OCI-LY7 (cell line): ENCODE data around the gene CNPY2. TPM values are rescaled to one million over a fixed set of nuclear protein-coding genes. Genes with fewer than 3 reads are reported as not detected.

ENCODE experiments used
- BruUV-seq: library from RNA; stranded (reverse); fragments of 400-500 nt; replicated peaks from 2 replicates; lab custom pipeline; 2021; lab: Mats Ljungman, UMichigan
- CTCF ChIA-PET: fragments of 300-600 bp; sonication (Branson Sonifier 250); formaldehyde crosslinking; loops from one replicate; lab custom pipeline; 2022; ENCODE audit warnings: antibody characterized with exemption; ENCODE audit not compliant: unreplicated experiment; lab: Charles Lee
- POLR2A ChIA-PET: fragments of 300-600 bp; sonication (Branson Sonifier 250); formaldehyde crosslinking; loops from one replicate; lab custom pipeline; 2022; ENCODE audit warnings: antibody characterized with exemption; lab: Charles Lee
- DNase-seq: peaks from one replicate; pipeline ENCODE4 v3.0.0-alpha.2; 2015; ENCODE audit warnings: low spot score
- H2AFZ ChIP-seq: fragments of 200-600 bp; sonication (generic), shearing (Covaris generic); 2 replicates; pipeline ENCODE4 v1.6.1; 2014; ENCODE audit warnings: mild to moderate bottlenecking, antibody characterized with exemption, low read length, moderate library complexity
- H3K27ac ChIP-seq: fragments of 200-600 bp; sonication (generic); 2 replicates; pipeline ENCODE4 v1.5.1; 2014; ENCODE audit warnings: mixed run types, low read depth, mild to moderate bottlenecking, moderate library complexity, low read length, inconsistent platforms; ENCODE audit not compliant: poor library complexity, severe bottlenecking
- H3K36me3 ChIP-seq: fragments of 200-600 bp; sonication (generic); 2 replicates; pipeline ENCODE4 v1.6.1; 2014; ENCODE audit warnings: mild to moderate bottlenecking, antibody characterized with exemption, low read length, moderate library complexity, mixed read lengths; ENCODE audit not compliant: insufficient read depth
- H3K4me1 ChIP-seq: fragments of 200-600 bp; sonication (generic); 2 replicates; pipeline ENCODE4 v1.5.1; 2014; ENCODE audit warnings: mild to moderate bottlenecking, low read length; ENCODE audit not compliant: insufficient read depth, poor library complexity, severe bottlenecking
- H3K4me2 ChIP-seq: fragments of 200-600 bp; sonication (generic); 2 replicates; pipeline ENCODE4 v1.6.1; 2014; ENCODE audit warnings: mild to moderate bottlenecking, low read length
- H3K4me3 ChIP-seq: fragments of 200-600 bp; sonication (generic); 2 replicates; pipeline ENCODE4 v1.5.1; 2014; ENCODE audit warnings: mild to moderate bottlenecking, low read depth, low read length; ENCODE audit not compliant: poor library complexity, severe bottlenecking
- H3K79me2 ChIP-seq: fragments of 200-600 bp; sonication (generic); 2 replicates; pipeline ENCODE4 v1.6.1; 2016; ENCODE audit warnings: low read depth, mild to moderate bottlenecking, low read length, moderate library complexity, mixed read lengths; ENCODE audit not compliant: insufficient read depth
- H3K9me2 ChIP-seq: fragments of 200-600 bp; sonication (generic); 2 replicates; pipeline ENCODE4 v1.6.1; 2016; ENCODE audit warnings: mild to moderate bottlenecking, low read length, mixed read lengths; ENCODE audit not compliant: insufficient read depth
- H3K9me3 ChIP-seq: fragments of 200-600 bp; sonication (generic); 2 replicates; pipeline ENCODE4 v1.6.1; 2014; ENCODE audit warnings: mild to moderate bottlenecking, mixed run types, low read length, mixed read lengths
- H4K20me1 ChIP-seq: fragments of 200-600 bp; sonication (generic); 2 replicates; pipeline ENCODE4 v1.6.1; 2014; ENCODE audit warnings: mild to moderate bottlenecking, antibody characterized with exemption, low read length, moderate library complexity, mixed read lengths; ENCODE audit not compliant: insufficient read depth
- CTCF ChIP-seq: fragments of 200-600 bp; sonication (generic); conservative IDR thresholded peaks from 2 replicates; pipeline ENCODE4 v1.5.1; 2014; ENCODE audit warnings: mild to moderate bottlenecking, antibody characterized with exemption, low read length, moderate library complexity, mixed read lengths
- EZH2phosphoT487 ChIP-seq: fragments of 200-600 bp; sonication (generic); IDR thresholded peaks from 2 replicates; pipeline ENCODE4 v1.6.1; 2018; ENCODE audit warnings: low read depth, borderline replicate concordance, mild to moderate bottlenecking, mixed run types, antibody characterized with exemption, low read length, moderate library complexity, mixed read lengths
- intact Hi-C: fragments of 100-400 bp; cut with micrococcal nuclease; formaldehyde crosslinking; loops from one replicate; pipeline ENCODE4 v1.10.0; 2022; ENCODE audit not compliant: unreplicated experiment
- total RNA-seq, 2 experiments: library from RNA; depleted of rRNA in 1 of 2; stranded (reverse); fragments of >200 nt in 1 of 2; shearing (Covaris generic) in 1 of 2; gene quantifications; 2 replicates each; pipeline ENCODE4 v1.2.3, GENCODE V29; 2014 to 2022

Gene CNPY2
- total RNA-seq, 2 experiments from 2014 or later = 75.5 to 85.5 TPM

- peaks cover 2% of the 10 kb centered on the region; the same call in 1 of the 2 replicates for H3K36me3 ChIP-seq
- H4K20me1 ChIP-seq = no peaks in the 10 kb centered on the region
- H2AFZ ChIP-seq = peak overlapping the region; percentile 68; the same call in 1 of the 2 replicates
- intact Hi-C loops = loop anchor here (5.0 kb wide), 1 partner anchor 115 kb away; the partner anchor contains the start of gene TIMELESS
- H3K9me2 ChIP-seq = no peaks in the 10 kb centered on the region
- CTCF ChIA-PET = no interaction called here
- BruUV-seq = no TSS peak
- H3K4me2 ChIP-seq = peak overlapping the region; percentile 94
- DNase-seq = no peak
- TF ChIP-seq CTCF (no peak), EZH2phosphoT487 (no peak)
- H3K4me3 ChIP-seq = peak overlapping the region; percentile 95
- peaks cover 43% of the 10 kb centered on the region for H3K4me1 ChIP-seq
- H3K9me3 ChIP-seq = no peaks in the 10 kb centered on the region
- POLR2A ChIA-PET = interaction anchor here (0.7 to 9.4 kb wide), 8 partner anchors 16 to 128 kb away, joined by 3 to 70 read pairs (median 6); partner anchors contain the start of genes CNPY2, COQ10A, STAT2 and TIMELESS
- peaks cover 21% of the 10 kb centered on the region; the same call in 1 of the 2 replicates for H3K79me2 ChIP-seq
- peak overlapping the region; percentile 94 for H3K27ac ChIP-seq
These were observed 16.9 kb upstream of the CNPY2 start for GRCh38 chr12:56332512-56333196.

GRCh38 chr12:56330936-56331490, 15.2 kb upstream of the CNPY2 start:
- no peak overlapping the region for H3K27ac ChIP-seq
- no peak for TF ChIP-seq CTCF
- H3K36me3 ChIP-seq = peaks cover 10% of the 10 kb centered on the region; the same call in 1 of the 2 replicates
- no peak overlapping the region for H2AFZ ChIP-seq
- no peaks in the 10 kb centered on the region for H3K9me3 ChIP-seq
- intact Hi-C loops = loop anchor here (5.0 kb wide), 1 partner anchor 116 kb away; the partner anchor contains the start of gene TIMELESS
- ChIA-PET CTCF (no interaction called here), POLR2A (interaction anchor here (1.7 to 9.4 kb wide), 2 partner anchors 15 to 28 kb away, joined by 3 to 70 read pairs; partner anchors contain the start of genes CNPY2 and STAT2)
- H3K4me1 ChIP-seq = peaks cover 27% of the 10 kb centered on the region
- H3K9me2 ChIP-seq = no peaks in the 10 kb centered on the region
- no peaks in the 10 kb centered on the region for H4K20me1 ChIP-seq
- no peak overlapping the region for H3K4me3 ChIP-seq
- peaks cover 21% of the 10 kb centered on the region; the same call in 1 of the 2 replicates for H3K79me2 ChIP-seq
- BruUV-seq = no TSS peak
- no peak for DNase-seq
- H3K4me2 ChIP-seq = no peak overlapping the region
